ENCODE measurements around the gene LOXL3.
A peak's percentile ranks its signal among the peaks of the same experiment; 100 is the strongest.

LOXL3 gene

GRCh38 chr2:74548900-74549826 lies 4.6 kb downstream of the LOXL3 start:
- DNase-seq, result no peak

GRCh38 chr2:74548285-74548899 lies 5.3 kb downstream of the LOXL3 start:
- DNase-seq, result no peak

GRCh38 chr2:74546004-74546403 lies 7.7 kb downstream of the LOXL3 start:
- DNase-seq, result no peak

GRCh38 chr2:74544634-74545033 lies 9.1 kb downstream of the LOXL3 start:
- no peak for DNase-seq

- DNase-seq, result no peak
These were observed 10.8 kb downstream of the LOXL3 start for GRCh38 chr2:74542978-74543377.

GRCh38 chr2:74540291-74540690 lies 13.5 kb downstream of the LOXL3 start:
- no peak for DNase-seq

GRCh38 chr2:74538881-74539339 lies 14.8 kb downstream of the LOXL3 start:
- DNase-seq, result no peak

GRCh38 chr2:74537140-74537539 lies 16.6 kb downstream of the LOXL3 start:
- no peak for DNase-seq

GRCh38 chr2:74536166-74536950 lies 17.4 kb downstream of the LOXL3 start:
- DNase-seq, result no peak

- DNase-seq, result no peak
These were observed 18.2 kb downstream of the LOXL3 start for GRCh38 chr2:74535440-74535965.

- no peak for DNase-seq
These were observed 19.3 kb downstream of the LOXL3 start for GRCh38 chr2:74534411-74534810.

- no peak for DNase-seq
These were observed 20.3 kb downstream of the LOXL3 start for GRCh38 chr2:74533464-74533863.

GRCh38 chr2:74532222-74532621 lies 21.5 kb downstream of the LOXL3 start:
- no peak for DNase-seq

GRCh38 chr2:74531666-74532065 lies 22.1 kb downstream of the LOXL3 start:
- no peak for DNase-seq

GRCh38 chr2:74530239-74531187 lies 23.2 kb downstream of the LOXL3 start:
- no peak for DNase-seq

GRCh38 chr2:74529357-74530238 lies 24.1 kb downstream of the LOXL3 start, which contains the start of the genes AUP1 and HTRA2:
Gene AUP1 (minus strand): TSS chr2:74529706. CDS start chr2:74529629, 77 bp downstream.
Gene HTRA2 (plus strand): TSS chr2:74529933. CDS start chr2:74530007, 74 bp downstream.
- DNase-seq, result peak; percentile 72

- DNase-seq, result no peak
These were observed 25.0 kb downstream of the LOXL3 start for GRCh38 chr2:74528600-74529356.

GRCh38 chr2:74527741-74528140 lies 26.0 kb downstream of the LOXL3 start:
- no peak for DNase-seq

- no peak for DNase-seq
These were observed 27.0 kb downstream of the LOXL3 start for GRCh38 chr2:74526649-74527230.
